Ishikawa (cell line): ENCODE results near the gene TTLL10.

ENCODE experiments used
- CEBPB ChIP-seq: IDR thresholded peaks from 2 replicates; pipeline ENCODE4 v1.6.1; 2012
- EGR1 ChIP-seq: IDR thresholded peaks from 2 replicates; pipeline ENCODE4 v1.6.1; 2012
- EP300 ChIP-seq: IDR thresholded peaks from 2 replicates; pipeline ENCODE4 v1.6.1; 2012; ENCODE audit warnings: borderline replicate concordance
- FOXM1 ChIP-seq: IDR thresholded peaks from 2 replicates; pipeline ENCODE4 v1.6.1; 2012; ENCODE audit warnings: low read depth, borderline replicate concordance
- REST ChIP-seq: IDR thresholded peaks from 2 replicates; pipeline ENCODE4 v1.6.1; 2012; ENCODE audit warnings: low read depth, mild to moderate bottlenecking
- TAF1 ChIP-seq: IDR thresholded peaks from 2 replicates; pipeline ENCODE4 v1.6.1; 2012; ENCODE audit warnings: low read depth, mild to moderate bottlenecking
- TCF12 ChIP-seq: IDR thresholded peaks from 2 replicates; pipeline ENCODE4 v1.6.1; 2012; ENCODE audit warnings: low read depth
- YY1 ChIP-seq: IDR thresholded peaks from 2 replicates; pipeline ENCODE4 v1.6.1; 2012; ENCODE audit warnings: low read depth
- ZBTB7A ChIP-seq: IDR thresholded peaks from 2 replicates; pipeline ENCODE4 v1.6.1; 2012; ENCODE audit warnings: low read depth
- TF ChIP-seq, protein P1 (sequence below): IDR thresholded peaks from 2 replicates; pipeline ENCODE4 v1.6.1; 2012

DNA sequence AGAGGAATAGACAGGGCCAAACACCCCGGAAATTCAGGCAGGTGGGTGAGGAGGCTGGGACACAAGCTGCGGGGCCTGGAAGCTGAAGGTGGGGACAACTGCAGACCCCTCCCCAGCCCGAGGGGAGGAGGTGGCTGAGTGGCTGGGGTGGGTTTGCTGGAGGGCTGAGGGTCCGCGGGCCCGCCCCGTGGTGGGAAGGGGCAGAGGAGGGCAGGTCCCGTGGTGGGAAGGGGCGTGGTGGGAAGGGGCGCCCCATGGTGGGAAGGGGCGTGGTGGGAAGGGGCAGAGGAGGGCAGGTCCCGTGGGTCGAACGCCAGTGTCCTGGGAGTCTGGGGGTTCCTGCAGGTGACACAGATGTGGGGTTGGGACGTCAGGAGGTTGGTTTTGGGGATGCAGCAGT, 24.3 kb upstream of the TTLL10 start:
- TF ChIP-seq YY1 (no peak), EP300 (no peak), REST (no peak), EGR1 (no peak), CEBPB (no peak), TCF12 (no peak), FOXM1 (no peak), ZBTB7A (no peak), TAF1 (no peak)
- TF ChIP-seq, protein P1, sequence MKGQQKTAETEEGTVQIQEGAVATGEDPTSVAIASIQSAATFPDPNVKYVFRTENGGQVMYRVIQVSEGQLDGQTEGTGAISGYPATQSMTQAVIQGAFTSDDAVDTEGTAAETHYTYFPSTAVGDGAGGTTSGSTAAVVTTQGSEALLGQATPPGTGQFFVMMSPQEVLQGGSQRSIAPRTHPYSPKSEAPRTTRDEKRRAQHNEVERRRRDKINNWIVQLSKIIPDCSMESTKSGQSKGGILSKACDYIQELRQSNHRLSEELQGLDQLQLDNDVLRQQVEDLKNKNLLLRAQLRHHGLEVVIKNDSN: no peak
